ENCODE measurements around the gene BICDL1. TPM values are rescaled to one million over a fixed set of nuclear protein-coding genes. Genes with fewer than 3 reads are reported as not detected.

Gene BICDL1
- total RNA-seq, 1 experiment from 2014 or later: 22.2 TPM

DNA sequence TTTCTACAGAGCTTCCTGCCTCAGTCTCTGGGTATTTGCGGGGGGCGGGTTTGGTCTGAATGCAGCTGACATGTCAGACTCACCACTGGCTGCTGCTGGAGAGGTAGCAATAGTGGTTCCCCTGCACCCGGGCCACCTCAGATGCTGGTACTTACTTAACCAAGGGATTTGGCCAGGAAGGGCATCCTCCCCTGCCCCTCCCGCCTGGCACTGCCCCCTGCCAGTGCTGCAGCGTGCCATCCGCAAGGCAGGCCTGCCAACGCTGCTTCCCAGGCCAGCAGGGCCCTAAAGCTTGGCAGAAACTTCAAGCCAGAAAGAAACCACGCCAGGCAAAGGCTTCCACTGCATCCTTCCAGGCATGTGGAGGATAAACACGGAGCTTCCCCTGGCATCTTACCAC is 105.4 kb downstream of the BICDL1 start:
- in situ Hi-C loops (cut with HindIII; ENCODE audit: low pct_unique_long_range_greater_than_20kb, low sequenced_read_pairs): no loop called here
- Histone ChIP-seq H3K27me3 (ENCODE audit: control insufficient read depth, insufficient read depth, low read length) (no peaks in the 10 kb centered on the region), H3K36me3 (ENCODE audit: control insufficient read depth, insufficient read depth, low read length) (no peaks in the 10 kb centered on the region), H3K4me1 (ENCODE audit: control insufficient read depth, insufficient read depth, low read length) (peaks cover 5% of the 10 kb centered on the region), H3K4me3 (ENCODE audit: low read depth in 2 of 2, low read length in 2 of 2) (no peak overlapping the region), H3K27ac (ENCODE audit: low read length) (no peak overlapping the region), H3K9me3 (ENCODE audit: control insufficient read depth, insufficient read depth, low read depth, low read length) (no peaks in the 10 kb centered on the region)
- POLR2A ChIA-PET: no interaction called here
- no peak for ATAC-seq
- TF ChIP-seq, protein P1, sequence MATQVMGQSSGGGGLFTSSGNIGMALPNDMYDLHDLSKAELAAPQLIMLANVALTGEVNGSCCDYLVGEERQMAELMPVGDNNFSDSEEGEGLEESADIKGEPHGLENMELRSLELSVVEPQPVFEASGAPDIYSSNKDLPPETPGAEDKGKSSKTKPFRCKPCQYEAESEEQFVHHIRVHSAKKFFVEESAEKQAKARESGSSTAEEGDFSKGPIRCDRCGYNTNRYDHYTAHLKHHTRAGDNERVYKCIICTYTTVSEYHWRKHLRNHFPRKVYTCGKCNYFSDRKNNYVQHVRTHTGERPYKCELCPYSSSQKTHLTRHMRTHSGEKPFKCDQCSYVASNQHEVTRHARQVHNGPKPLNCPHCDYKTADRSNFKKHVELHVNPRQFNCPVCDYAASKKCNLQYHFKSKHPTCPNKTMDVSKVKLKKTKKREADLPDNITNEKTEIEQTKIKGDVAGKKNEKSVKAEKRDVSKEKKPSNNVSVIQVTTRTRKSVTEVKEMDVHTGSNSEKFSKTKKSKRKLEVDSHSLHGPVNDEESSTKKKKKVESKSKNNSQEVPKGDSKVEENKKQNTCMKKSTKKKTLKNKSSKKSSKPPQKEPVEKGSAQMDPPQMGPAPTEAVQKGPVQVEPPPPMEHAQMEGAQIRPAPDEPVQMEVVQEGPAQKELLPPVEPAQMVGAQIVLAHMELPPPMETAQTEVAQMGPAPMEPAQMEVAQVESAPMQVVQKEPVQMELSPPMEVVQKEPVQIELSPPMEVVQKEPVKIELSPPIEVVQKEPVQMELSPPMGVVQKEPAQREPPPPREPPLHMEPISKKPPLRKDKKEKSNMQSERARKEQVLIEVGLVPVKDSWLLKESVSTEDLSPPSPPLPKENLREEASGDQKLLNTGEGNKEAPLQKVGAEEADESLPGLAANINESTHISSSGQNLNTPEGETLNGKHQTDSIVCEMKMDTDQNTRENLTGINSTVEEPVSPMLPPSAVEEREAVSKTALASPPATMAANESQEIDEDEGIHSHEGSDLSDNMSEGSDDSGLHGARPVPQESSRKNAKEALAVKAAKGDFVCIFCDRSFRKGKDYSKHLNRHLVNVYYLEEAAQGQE (IDR thresholded peaks at IDR 0.05; ENCODE audit: insufficient read depth in 1 of 2, low read depth in 2 of 2, low read length in 1 of 2): no peak
- TF ChIP-seq TCF7L2 (IDR thresholded peaks at IDR 0.05; ENCODE audit: low read depth, low read length) (no peak), SIN3A (IDR thresholded peaks at IDR 0.05; ENCODE audit: borderline replicate concordance, insufficient read depth, low read depth, low read length) (no peak), POLR2AphosphoS5 (IDR thresholded peaks at IDR 0.05; ENCODE audit: low read depth, low read length) (no peak)
- TF ChIP-seq, protein P2, sequence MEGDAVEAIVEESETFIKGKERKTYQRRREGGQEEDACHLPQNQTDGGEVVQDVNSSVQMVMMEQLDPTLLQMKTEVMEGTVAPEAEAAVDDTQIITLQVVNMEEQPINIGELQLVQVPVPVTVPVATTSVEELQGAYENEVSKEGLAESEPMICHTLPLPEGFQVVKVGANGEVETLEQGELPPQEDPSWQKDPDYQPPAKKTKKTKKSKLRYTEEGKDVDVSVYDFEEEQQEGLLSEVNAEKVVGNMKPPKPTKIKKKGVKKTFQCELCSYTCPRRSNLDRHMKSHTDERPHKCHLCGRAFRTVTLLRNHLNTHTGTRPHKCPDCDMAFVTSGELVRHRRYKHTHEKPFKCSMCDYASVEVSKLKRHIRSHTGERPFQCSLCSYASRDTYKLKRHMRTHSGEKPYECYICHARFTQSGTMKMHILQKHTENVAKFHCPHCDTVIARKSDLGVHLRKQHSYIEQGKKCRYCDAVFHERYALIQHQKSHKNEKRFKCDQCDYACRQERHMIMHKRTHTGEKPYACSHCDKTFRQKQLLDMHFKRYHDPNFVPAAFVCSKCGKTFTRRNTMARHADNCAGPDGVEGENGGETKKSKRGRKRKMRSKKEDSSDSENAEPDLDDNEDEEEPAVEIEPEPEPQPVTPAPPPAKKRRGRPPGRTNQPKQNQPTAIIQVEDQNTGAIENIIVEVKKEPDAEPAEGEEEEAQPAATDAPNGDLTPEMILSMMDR (IDR thresholded peaks at IDR 0.05): no peak
- intact Hi-C loops (cut with micrococcal nuclease; ENCODE audit: unreplicated experiment): no loop called here
- CTCF ChIA-PET: interaction anchor here (0.5 kb wide), 1 partner anchor 156 kb away, joined by 7 read pairs; no protein-coding TSS in a partner anchor
- BruUV-seq (replicated peaks): no TSS peak
- DNase-seq (ENCODE audit: low read depth, low spot score): no peak

DNA sequence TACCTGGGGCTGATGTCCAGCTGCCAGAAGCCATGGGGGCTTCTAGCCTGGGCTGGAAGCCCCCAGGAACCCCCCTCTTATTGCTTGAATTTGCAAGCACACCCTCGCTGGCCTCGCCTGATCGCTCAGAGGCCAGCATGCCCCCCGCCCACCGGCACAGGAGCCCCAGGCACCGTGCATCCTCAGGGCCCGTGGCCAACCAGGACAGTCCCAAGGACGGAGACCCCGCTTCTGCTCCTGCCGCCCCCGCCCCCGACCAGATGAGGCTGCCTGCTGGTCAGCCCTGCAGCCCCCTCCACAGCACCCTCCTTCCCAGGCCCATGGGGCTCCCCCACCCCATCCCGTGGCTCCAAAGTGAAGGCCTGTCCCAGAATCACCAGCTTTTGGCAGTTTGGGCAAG is 106.3 kb downstream of the BICDL1 start:
- intact Hi-C loops (cut with micrococcal nuclease; ENCODE audit: unreplicated experiment): no loop called here
- TF ChIP-seq, protein P1 (IDR thresholded peaks at IDR 0.05; ENCODE audit: insufficient read depth in 1 of 2, low read depth in 2 of 2, low read length in 1 of 2): no peak
- TF ChIP-seq TCF7L2 (IDR thresholded peaks at IDR 0.05; ENCODE audit: low read depth, low read length) (no peak), POLR2AphosphoS5 (IDR thresholded peaks at IDR 0.05; ENCODE audit: low read depth, low read length) (no peak), SIN3A (IDR thresholded peaks at IDR 0.05; ENCODE audit: borderline replicate concordance, insufficient read depth, low read depth, low read length) (no peak)
- TF ChIP-seq, protein P2 (IDR thresholded peaks at IDR 0.05): no peak
- H3K36me3 ChIP-seq (ENCODE audit: control insufficient read depth, insufficient read depth, low read length): no peaks in the 10 kb centered on the region; the same call in 1 of the 2 replicates
- no peak for DNase-seq (ENCODE audit: low read depth, low spot score)
- CTCF ChIA-PET: no interaction called here
- POLR2A ChIA-PET: interaction anchor here (0.6 kb wide), 1 partner anchor 609 kb away, joined by 10 read pairs; no protein-coding TSS in a partner anchor
- no peak for ATAC-seq
- H3K4me1 ChIP-seq (ENCODE audit: control insufficient read depth, insufficient read depth, low read length): peaks cover 5% of the 10 kb centered on the region
- in situ Hi-C loops (cut with HindIII; ENCODE audit: low pct_unique_long_range_greater_than_20kb, low sequenced_read_pairs): no loop called here
- no peak overlapping the region for H3K4me3 ChIP-seq (ENCODE audit: low read depth in 2 of 2, low read length in 2 of 2)
- no peaks in the 10 kb centered on the region for H3K9me3 ChIP-seq (ENCODE audit: control insufficient read depth, insufficient read depth, low read depth, low read length)
- H3K27me3 ChIP-seq (ENCODE audit: control insufficient read depth, insufficient read depth, low read length): no peaks in the 10 kb centered on the region
- BruUV-seq (replicated peaks): no TSS peak
- no peak overlapping the region for H3K27ac ChIP-seq (ENCODE audit: low read length)

All from Panc1 (cell line).